GM18508 (cell line): ENCODE data around the gene ACBD6.

ENCODE experiments used
- ATAC-seq: cut with Tn5 transposase; IDR thresholded peaks from one replicate; pipeline ENCODE4 v1.9.1; 2021; ENCODE audit warnings: moderate number of reproducible peaks; ENCODE audit not compliant: insufficient read depth, unreplicated experiment

Gene ACBD6

DNA sequence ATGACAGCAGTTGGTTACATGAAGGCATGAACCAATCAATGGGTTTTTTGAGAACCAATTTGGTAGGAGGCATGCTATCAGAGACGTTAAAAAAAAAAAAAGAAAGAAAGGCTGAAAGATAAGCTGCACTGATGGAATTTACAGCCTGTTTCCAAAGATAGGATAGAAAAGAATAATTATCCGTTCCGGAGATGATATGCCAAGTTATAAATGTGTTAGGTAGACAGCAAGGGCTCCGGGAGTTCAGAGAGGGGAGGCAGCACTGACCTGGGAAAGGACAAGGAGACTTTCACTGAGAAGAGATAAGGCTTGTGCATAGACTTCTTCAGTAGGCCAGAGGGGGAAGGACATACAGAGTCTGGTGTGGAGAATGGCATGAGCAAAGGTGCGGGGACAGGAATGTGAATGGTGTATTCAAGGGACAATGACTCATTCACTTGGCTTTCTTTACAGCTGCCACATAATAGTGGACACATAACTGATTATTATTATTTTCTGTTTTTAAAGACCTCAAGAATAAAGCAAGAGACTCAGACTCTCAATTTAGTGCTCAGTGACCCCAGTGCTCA lies 24.8 kb upstream of the ACBD6 start:
- ATAC-seq = no peak

DNA sequence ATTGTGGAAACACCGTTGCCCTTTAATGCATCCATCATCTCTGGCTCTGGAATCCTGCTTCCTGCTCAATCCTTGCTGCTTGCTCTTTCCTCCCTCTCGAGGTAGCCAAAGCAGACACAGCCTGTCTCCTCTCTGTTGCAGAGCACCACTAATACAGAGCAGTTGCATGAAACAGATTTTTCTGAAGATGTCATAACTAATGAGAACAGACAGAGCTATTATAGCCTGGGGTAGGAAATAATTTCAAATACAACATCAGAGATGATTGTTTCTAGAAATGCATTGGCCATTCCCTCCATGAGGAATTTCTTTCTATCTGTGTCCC lies 23.3 kb upstream of the ACBD6 start:
- no peak for ATAC-seq

DNA sequence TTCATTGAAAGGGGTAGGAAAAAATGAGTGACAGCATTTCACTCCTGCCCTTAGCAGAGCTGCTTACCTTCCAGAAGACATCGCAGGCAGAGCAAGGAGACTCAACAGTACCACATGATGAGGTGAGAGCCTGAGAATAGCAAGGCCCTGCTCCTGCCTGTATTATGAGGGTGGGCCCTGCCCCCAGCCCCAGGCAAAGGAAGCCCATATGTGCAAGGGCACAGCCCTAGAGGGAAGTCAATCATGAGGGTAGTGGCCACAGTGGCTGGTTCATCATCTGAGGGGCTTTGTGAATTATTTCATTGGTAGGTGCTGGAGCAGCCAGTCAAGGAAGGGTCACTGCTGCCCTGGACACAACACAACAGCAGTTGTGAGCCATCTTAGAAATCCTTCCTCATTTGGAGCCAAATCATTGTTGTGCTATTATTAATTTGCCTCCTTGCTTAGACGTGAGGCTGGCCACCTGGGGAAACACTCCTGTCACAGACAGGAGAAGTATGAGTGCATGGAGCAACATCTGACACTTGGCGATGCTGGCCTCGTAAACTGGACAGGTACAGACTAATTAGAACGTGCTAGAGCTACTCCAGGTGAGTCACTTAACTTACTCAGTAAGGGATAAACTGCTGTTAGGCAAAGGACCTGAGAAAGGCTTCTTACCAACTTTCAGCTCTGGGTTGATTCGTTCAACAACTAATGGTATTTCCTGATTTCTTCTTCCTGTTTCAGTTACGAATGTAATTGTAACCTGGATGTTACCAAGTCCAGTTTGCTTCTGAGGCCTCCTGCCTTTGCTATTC lies 22.7 kb upstream of the ACBD6 start:
- no peak for ATAC-seq

DNA sequence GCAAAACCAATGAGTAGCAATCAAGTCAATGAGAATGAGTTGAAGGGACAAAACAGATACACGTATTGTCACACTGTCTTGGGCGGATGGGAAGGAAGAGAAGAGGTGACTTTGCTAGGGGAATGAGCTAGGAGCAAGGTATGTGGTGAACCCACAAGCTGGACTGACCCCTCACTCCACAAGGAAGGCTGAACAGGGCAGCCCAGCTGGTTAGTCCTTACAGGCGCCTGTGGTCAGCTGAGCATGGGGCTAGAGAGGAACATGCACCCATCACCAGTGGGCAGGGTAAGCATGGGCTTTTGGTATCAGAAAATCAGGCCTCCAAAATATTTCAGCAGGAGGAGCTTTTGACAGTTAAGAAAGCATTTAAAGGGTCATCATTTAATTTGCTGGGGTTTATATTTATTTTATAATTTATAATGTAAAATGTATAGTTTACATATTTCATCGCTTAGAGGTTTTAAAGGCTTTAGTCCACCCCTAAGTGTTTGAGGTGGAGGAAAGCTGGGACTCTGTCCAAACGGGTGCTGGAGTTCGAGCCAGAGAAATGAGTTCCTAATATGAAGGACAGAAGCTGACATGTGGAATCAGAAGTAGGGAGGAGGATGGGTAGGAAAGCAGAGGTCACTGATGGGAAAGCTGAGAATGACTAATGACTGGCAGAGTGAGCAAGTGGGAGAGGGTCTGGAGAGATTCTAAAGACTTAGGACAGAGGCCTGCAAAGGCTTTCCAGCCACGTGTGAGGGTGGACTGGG lies 22.0 kb upstream of the ACBD6 start:
- ATAC-seq = no peak

GRCh38 chr1:180522213-180522515 lies 19.8 kb upstream of the ACBD6 start:
- no peak for ATAC-seq

GRCh38 chr1:180521474-180522212 lies 19.3 kb upstream of the ACBD6 start:
- ATAC-seq = no peak

DNA sequence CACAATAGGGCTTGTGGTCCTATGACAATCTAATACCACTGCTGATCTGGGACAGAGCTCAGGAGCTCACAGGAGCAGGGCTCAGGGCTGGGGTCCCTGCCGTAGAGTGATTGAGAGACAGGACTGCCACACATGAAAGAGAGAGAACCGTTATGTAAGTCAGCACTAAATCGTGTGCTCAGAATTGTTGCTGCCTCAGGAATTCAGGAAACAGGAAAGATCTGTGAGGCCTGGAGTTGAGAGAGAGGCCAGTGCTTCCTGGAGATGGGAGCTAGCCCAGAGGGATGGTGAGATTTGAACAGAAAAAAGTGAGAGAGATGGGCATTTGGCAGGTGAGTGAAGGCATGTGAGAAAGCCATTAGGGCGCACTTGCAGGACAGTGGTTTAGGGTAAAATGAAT lies 17.5 kb upstream of the ACBD6 start:
- no peak for ATAC-seq

GRCh38 chr1:180515857-180516388 lies 13.5 kb upstream of the ACBD6 start:
- ATAC-seq = peak; percentile 92

DNA sequence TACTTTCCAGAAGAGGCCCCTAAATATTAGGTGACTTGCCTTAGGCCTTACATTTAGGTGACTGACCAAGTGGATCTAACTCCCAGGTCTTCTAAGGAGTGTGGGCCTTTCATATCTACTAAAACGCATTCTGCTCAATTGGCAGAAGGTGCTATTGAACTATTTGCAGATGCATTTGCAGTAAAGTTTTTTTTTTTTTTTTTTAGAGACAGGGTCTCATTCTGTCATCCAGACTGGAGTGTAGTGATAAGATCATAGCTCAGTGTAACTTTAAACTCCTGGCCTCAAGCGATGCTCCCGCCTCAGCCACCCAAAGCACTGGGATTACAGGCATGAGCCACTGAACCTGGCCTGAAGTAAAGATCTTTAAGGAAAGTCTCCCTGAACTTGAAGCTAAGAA lies 13.0 kb upstream of the ACBD6 start:
- no peak for ATAC-seq

DNA sequence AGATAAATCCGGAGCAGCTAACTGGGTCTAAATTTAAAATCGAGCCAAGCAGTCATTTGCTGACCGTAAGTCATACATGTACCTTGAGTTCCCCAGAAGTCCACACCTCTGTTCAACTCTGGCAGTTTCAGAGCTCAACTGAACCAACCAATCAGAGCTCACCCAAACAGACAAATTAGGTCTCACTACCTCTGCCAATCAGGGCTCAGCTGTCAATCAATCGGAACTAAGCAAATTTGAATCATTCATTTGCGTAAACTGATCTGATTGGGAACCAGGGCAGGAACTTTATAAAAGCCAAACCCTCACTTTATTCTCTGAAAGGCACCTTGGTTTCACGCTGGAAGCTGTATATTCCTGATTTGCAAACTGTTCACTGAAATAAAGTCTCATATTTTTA lies 11.2 kb upstream of the ACBD6 start:
- ATAC-seq = no peak

DNA sequence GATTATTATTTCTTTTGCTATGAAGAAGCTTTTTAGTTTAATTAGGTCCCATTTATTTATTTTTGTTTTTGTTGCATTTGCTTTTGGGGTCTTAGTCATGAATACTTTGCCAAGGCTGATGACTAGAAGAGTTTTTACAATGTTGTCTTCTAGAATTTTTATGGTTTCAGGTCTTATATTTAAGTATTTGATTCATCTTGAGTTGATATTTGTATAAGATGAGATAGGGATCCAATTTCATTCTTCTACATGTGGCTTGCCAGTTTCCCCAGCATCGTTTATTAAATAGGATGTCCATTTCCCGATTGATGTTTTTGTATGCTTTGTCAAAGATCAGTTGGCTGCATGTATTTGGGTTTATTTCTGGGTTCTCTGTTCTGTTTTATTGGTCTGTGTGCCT lies 8.5 kb upstream of the ACBD6 start:
- ATAC-seq = no peak

DNA sequence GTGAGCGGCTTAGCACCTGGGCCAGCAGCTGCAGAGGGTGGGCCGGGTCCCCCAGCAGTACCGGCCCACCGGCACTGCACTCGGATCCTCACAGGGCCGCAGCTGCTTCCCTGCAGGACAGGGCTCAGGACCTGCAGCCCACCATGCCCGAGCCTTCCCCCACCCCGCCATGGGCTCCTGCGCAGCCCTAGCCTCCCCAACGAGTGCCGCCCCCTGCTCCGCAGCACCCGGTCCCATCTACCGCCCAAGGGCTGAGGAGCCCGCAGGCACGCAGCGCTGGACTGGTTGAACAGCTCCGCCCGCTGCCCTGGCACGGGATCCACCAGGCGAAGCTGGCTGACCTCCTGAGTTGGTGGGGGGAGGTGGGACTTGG lies 6.3 kb upstream of the ACBD6 start:
- ATAC-seq = no peak

DNA sequence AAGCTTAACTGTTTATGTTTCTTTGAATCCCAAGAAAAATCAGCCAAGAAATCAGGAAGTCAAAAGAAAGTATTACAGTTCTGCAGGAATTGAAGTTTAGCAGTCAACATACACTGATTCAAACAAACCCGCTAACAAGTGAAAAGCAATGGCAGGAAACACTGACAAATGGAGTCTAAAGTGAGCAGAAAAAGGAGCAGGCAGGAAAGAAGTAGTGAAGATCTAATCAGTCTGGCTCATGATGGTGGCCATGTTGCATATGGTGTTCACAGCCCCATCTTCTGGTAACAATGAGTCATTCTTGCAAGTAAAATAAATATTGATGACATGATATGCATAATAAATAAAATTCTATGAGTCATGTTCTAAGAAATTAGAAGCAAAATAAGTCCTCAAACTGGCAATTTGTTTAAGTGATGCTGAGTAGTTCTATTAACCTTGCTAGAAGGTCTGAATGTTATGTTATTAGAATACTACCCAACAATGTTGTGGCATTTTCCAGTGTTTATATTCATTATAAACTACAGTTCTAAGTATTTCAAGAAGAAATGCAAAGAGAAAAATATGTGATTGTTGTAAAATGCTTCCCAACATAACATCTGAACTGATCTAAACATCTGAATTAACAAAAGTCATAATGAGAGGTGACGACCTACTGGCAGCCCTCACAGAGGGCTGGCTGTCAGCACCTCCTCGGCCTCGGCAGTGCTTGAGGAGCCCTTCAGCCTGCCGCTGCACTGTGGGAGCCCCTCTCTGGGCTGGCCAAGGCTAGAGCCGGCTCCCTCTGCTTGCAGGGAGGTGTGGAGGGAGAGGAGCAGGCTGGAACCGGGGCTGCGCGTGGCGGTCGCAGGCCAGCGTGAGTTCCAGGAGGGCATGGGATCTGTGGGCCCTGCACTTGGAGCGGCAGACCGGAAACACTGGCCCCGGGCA lies 5.7 kb upstream of the ACBD6 start:
- no peak for ATAC-seq

DNA sequence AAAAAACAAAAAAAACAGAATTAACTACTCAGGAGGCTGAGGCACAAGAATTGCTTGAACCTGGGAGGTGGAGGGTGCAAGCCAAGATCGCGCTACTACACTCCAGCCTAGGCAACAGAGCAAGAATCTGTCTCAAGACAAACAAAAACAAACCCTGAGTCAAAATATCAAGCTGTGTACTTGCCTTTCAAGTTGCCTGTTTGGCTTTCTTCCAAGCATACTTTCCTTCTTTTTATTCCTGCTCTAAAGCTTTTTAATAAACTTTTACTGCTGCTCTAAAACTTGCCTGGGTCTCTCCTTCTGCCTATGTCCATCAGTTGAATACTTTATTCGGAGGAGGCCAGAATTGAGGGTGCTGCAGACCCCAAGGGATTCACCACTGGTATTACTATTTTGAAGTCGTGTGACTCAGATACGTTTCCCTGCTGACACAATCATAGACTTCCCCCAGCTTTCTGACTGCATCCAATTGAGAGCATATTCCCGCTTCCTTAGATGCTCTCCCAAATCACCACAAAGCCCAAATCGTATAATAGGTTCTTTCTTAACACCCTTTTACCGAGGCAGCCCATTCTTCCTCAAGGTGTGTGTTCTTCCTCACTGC lies 3.5 kb upstream of the ACBD6 start:
- ATAC-seq = no peak

DNA sequence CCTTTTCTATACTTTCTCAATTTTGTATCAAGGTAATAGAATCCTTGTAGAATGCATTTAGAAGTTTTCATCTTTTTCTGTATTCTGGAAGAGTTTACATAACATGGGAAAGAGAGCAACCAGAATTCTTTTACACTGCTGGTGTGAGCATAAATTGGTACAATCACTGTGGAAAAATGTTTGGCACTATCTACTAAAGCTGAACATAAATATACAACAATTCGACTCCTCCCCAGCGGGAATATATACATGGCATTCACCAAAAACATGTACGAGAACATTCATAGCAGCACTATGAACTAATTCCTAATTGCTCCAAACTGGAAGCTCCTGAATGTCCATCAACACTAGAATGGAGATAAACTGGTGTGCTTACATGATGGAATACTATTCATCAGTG lies 1.8 kb upstream of the ACBD6 start:
- no peak for ATAC-seq

GRCh38 chr1:180503280-180503862 lies 994 bp upstream of the ACBD6 start:
- ATAC-seq = no peak

DNA sequence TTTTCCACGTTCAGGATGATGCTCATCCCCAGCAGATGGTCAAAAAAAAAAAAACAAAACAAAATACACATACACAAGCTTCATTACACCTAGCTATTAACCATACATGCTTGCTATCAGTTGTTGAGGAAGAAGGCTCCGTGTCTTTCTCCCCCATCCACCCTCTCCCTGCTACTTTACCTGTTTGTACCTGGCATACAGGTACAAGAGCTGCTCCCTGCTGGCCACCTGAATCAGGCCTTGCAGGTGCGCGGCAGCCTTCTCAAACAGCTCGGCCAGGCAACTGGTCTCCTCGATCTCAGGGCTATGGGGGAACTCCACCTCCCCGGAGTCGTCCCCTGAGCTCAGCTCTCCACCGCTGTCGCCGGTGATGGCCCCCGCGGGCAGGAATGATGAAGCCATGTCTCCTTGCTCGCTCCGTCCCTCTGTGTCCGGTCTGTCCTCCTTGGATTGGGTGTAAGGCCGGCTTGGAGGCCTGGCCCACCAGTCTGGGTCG lies 464 bp downstream of the ACBD6 start:
- ATAC-seq = peak; percentile 26

- no peak for ATAC-seq
Measured at GRCh38 chr1:180500689-180501088, 1.7 kb downstream of the ACBD6 start.

- ATAC-seq = no peak
Measured at GRCh38 chr1:180498594-180498993, 3.8 kb downstream of the ACBD6 start.
